Stimulated activated naive CD8-positive, alpha-beta T cell treated with anti-CD3 and anti-CD28 coated beads, Interleukin-15, amount 100 ng/mL, for 72 hours (primary cell): ENCODE measurements around the gene ITIH3.
"Not testable (repeated sequence)": the region's sequence is repeated elsewhere in the genome, so short reads cannot be mapped to it uniquely, and the experiment has no call there.

ENCODE experiments used
- ATAC-seq: fragments of 150-1000 bp; cut with Tn5 transposase; 2 replicates; pipeline ENCODE4 v1.10.0; 2021; ENCODE audit warnings: mild to moderate bottlenecking, moderate library complexity
- DNase-seq, 2 donors: peaks; one replicate each; pipeline ENCODE4 v3.0.0; 2021 to 2022
- H3K27ac Mint-ChIP-seq, 2 donors: one replicate each; pipeline ENCODE4 v1.8.0; 2022; ENCODE audit warnings: mild to moderate bottlenecking in 2 of 2, mixed read lengths in 2 of 2, moderate library complexity in 2 of 2
- H3K27me3 Mint-ChIP-seq: one replicate; pipeline ENCODE4 v1.8.0; 2022; ENCODE audit warnings: mixed read lengths
- H3K4me1 Mint-ChIP-seq: one replicate; pipeline ENCODE4 v1.8.0; 2022; ENCODE audit warnings: mild to moderate bottlenecking, mixed read lengths
- H3K4me3 Mint-ChIP-seq, 2 donors: one replicate each; pipeline ENCODE4 v1.8.0; 2022; ENCODE audit warnings: mild to moderate bottlenecking in 2 of 2, mixed read lengths in 2 of 2, moderate library complexity in 1 of 2
- H3K9me3 Mint-ChIP-seq, 2 donors: one replicate each; pipeline ENCODE4 v1.8.0; 2022; ENCODE audit warnings: mixed read lengths in 2 of 2

ITIH3 gene

GRCh38 chr3:52794612-52795099 lies at the start of gene ITIH3:
ITIH3 (plus strand) TSS chr3:52794796; CDS start chr3:52794804, 8 bp downstream.
- Mint-ChIP-seq H3K9me3 (no peaks in the 10 kb centered on the region), H3K4me1 (no peaks in the 10 kb centered on the region), H3K27ac (peak within 1 kb of the TSS in 1 of 2 donors; percentile 56), H3K27me3 (no peaks in the 10 kb centered on the region), H3K4me3 (no peak within 1 kb of the TSS)
- DNase-seq (no peak), ATAC-seq (no peak)

- Mint-ChIP-seq H3K27ac (no peak overlapping the region), H3K4me1 (no peaks in the 10 kb centered on the region), H3K9me3 (no peaks in the 10 kb centered on the region), H3K27me3 (no peaks in the 10 kb centered on the region), H3K4me3 (no peak overlapping the region)
- no peak for DNase-seq
- ATAC-seq: no peak
Observed at GRCh38 chr3:52752045-52752660, 42.4 kb upstream of the ITIH3 start.

GRCh38 chr3:52754373-52754772 lies 40.2 kb upstream of the ITIH3 start:
- no peak overlapping the region for H3K27ac Mint-ChIP-seq
- ATAC-seq (no peak), DNase-seq (no peak)
- no peak overlapping the region for H3K4me3 Mint-ChIP-seq
- H3K27me3 Mint-ChIP-seq: no peaks in the 10 kb centered on the region
- no peaks in the 10 kb centered on the region for H3K9me3 Mint-ChIP-seq
- no peaks in the 10 kb centered on the region for H3K4me1 Mint-ChIP-seq

GRCh38 chr3:52756141-52756540 lies 38.5 kb upstream of the ITIH3 start:
- ATAC-seq (no peak), DNase-seq (no peak)
- Mint-ChIP-seq H3K27me3 (no peaks in the 10 kb centered on the region), H3K4me3 (no peak overlapping the region), H3K9me3 (no peaks in the 10 kb centered on the region), H3K27ac (no peak overlapping the region), H3K4me1 (no peaks in the 10 kb centered on the region)

- Mint-ChIP-seq H3K27me3 (no peaks in the 10 kb centered on the region), H3K27ac (no peak overlapping the region), H3K4me1 (no peaks in the 10 kb centered on the region), H3K9me3 (no peaks in the 10 kb centered on the region), H3K4me3 (no peak overlapping the region)
- DNase-seq: no peak
- ATAC-seq: no peak
Observed at GRCh38 chr3:52763466-52763865, 31.1 kb upstream of the ITIH3 start.

GRCh38 chr3:52769786-52770455 lies 24.7 kb upstream of the ITIH3 start:
- Mint-ChIP-seq H3K27me3 (no peaks in the 10 kb centered on the region), H3K9me3 (no peaks in the 10 kb centered on the region), H3K4me1 (peaks cover 18% of the 10 kb centered on the region), H3K27ac (peak overlapping the region in 1 of 2 donors; percentile 90), H3K4me3 (peak overlapping the region; percentile 78 to 86)
- ATAC-seq (no peak), DNase-seq (no peak)

GRCh38 chr3:52770496-52771333 lies 23.9 kb upstream of the ITIH3 start, which contains the start of gene NEK4:
NEK4 (minus strand) TSS chr3:52770940; CDS start chr3:52770746, 194 bp downstream.
- H3K27me3 Mint-ChIP-seq: no peaks in the 10 kb centered on the region
- no peaks in the 10 kb centered on the region for H3K9me3 Mint-ChIP-seq
- DNase-seq (peak; percentile 88 to 91), ATAC-seq (peak; percentile 98)
- H3K27ac Mint-ChIP-seq: peak within 1 kb of the TSS; percentile 74 to 94
- H3K4me1 Mint-ChIP-seq: peaks cover 18% of the 10 kb centered on the region
- peak within 1 kb of the TSS; percentile 78 to 86 for H3K4me3 Mint-ChIP-seq

- Mint-ChIP-seq H3K27me3 (no peaks in the 10 kb centered on the region), H3K27ac (peak overlapping the region; percentile 74 to 94), H3K9me3 (no peaks in the 10 kb centered on the region), H3K4me1 (peaks cover 18% of the 10 kb centered on the region), H3K4me3 (peak overlapping the region; percentile 78 to 86)
- ATAC-seq: peak; percentile 53
- DNase-seq: no peak
Observed at GRCh38 chr3:52771334-52771681, 23.3 kb upstream of the ITIH3 start.

GRCh38 chr3:52771702-52772101 lies 22.9 kb upstream of the ITIH3 start:
- ATAC-seq: no peak
- peaks cover 18% of the 10 kb centered on the region for H3K4me1 Mint-ChIP-seq
- peak overlapping the region in 1 of 2 donors; percentile 94 for H3K27ac Mint-ChIP-seq
- DNase-seq: no peak
- peak overlapping the region; percentile 78 to 86 for H3K4me3 Mint-ChIP-seq
- H3K27me3 Mint-ChIP-seq: no peaks in the 10 kb centered on the region
- H3K9me3 Mint-ChIP-seq: no peaks in the 10 kb centered on the region

- no peaks in the 10 kb centered on the region for H3K9me3 Mint-ChIP-seq
- no peaks in the 10 kb centered on the region for H3K27me3 Mint-ChIP-seq
- no peak overlapping the region for H3K27ac Mint-ChIP-seq
- DNase-seq (no peak), ATAC-seq (no peak)
- H3K4me3 Mint-ChIP-seq: no peak overlapping the region
- peaks cover 18% of the 10 kb centered on the region for H3K4me1 Mint-ChIP-seq
Observed at GRCh38 chr3:52773361-52774065, 21.1 kb upstream of the ITIH3 start.

- peaks cover 17% of the 10 kb centered on the region for H3K4me1 Mint-ChIP-seq
Observed at GRCh38 chr3:52774066-52774713, 20.4 kb upstream of the ITIH3 start.

GRCh38 chr3:52774901-52775864 lies 19.4 kb upstream of the ITIH3 start:
- H3K27ac Mint-ChIP-seq: peak overlapping the region in 1 of 2 donors; percentile 1
- peaks cover 7% of the 10 kb centered on the region for H3K4me1 Mint-ChIP-seq
- H3K4me3 Mint-ChIP-seq: no peak overlapping the region
- DNase-seq (no peak), ATAC-seq (no peak)
- no peaks in the 10 kb centered on the region for H3K9me3 Mint-ChIP-seq
- no peaks in the 10 kb centered on the region for H3K27me3 Mint-ChIP-seq

More at GRCh38 chr3:52774066-52774713, 20.4 kb upstream of the ITIH3 start:
- H3K9me3 Mint-ChIP-seq: no peaks in the 10 kb centered on the region
- H3K27ac Mint-ChIP-seq: no peak overlapping the region
- H3K4me3 Mint-ChIP-seq: no peak overlapping the region
- no peaks in the 10 kb centered on the region for H3K27me3 Mint-ChIP-seq
- ATAC-seq (no peak), DNase-seq (no peak)

- Mint-ChIP-seq H3K9me3 (no peaks in the 10 kb centered on the region), H3K4me1 (peaks cover 7% of the 10 kb centered on the region), H3K27me3 (peaks cover 1% of the 10 kb centered on the region), H3K27ac (no peak overlapping the region), H3K4me3 (no peak overlapping the region)
- ATAC-seq (no peak), DNase-seq (no peak)
Observed at GRCh38 chr3:52775877-52776276, 18.7 kb upstream of the ITIH3 start.

GRCh38 chr3:52776486-52776885 lies 18.1 kb upstream of the ITIH3 start:
- ATAC-seq, H3K27me3 Mint-ChIP-seq: not testable (repeated sequence)

More at GRCh38 chr3:52776486-52776885, 18.1 kb upstream of the ITIH3 start:
- not testable (repeated sequence) for H3K9me3 Mint-ChIP-seq, H3K4me1 Mint-ChIP-seq, DNase-seq, H3K4me3 Mint-ChIP-seq
- peak overlapping the region in 1 of 2 donors; percentile 13 for H3K27ac Mint-ChIP-seq
